K562 (cell line): ENCODE results near the gene PIKFYVE. TPM values are rescaled to one million over a fixed set of nuclear protein-coding genes. Genes with fewer than 3 reads are reported as not detected.

Experiments used
- ATAC-seq: fragments of 200-7000 bp; cut with Tn5 transposase; 3 replicates; pipeline ENCODE4 v1.9.1; 2020; ENCODE audit warnings: moderate library complexity
- BruUV-seq: library from RNA; stranded (reverse); fragments of 400-500 nt; replicated peaks from 2 replicates; lab custom pipeline; 2021; lab: Mats Ljungman, UMichigan
- CTCF ChIA-PET: fragments of 300-600 bp; formaldehyde crosslinking; extraction: SDS; loops from one replicate; lab custom pipeline; 2021; ENCODE audit warnings: low intra/inter-chr PET ratio; lab: Yijun Ruan, JAX
- POLR2A ChIA-PET: fragments of 300-600, 350-650 bp; sonication (Branson Sonifier 250); formaldehyde crosslinking; extraction: SDS; loops from one replicate; lab custom pipeline; 2021; ENCODE audit warnings: antibody characterized with exemption, inconsistent platforms; lab: Yijun Ruan, JAX
- DNase-seq, 4 experiments: peaks; one replicate each; pipeline versions ENCODE4 v3.0.0 to v3.0.0-alpha.2; 2011 to 2018; ENCODE audit warnings: low spot score in 3 of 4, mixed read lengths in 3 of 4; ENCODE audit errors: extremely low read depth in 1 of 4
- FAIRE-seq: peaks from 2 replicates; lab custom pipeline; 2011; peaks lifted over from hg19 to GRCh38; lab: Jason Lieb, UNC
- H2AFZ ChIP-seq: 2 replicates; pipeline ENCODE4 v1.6.0; 2011; ENCODE audit warnings: low read depth, low read length, control low read depth, inconsistent platforms
- H3K27ac ChIP-seq: fragments of 200-600 bp; 3 replicates; pipeline ENCODE4 v1.8.0; 2011; ENCODE audit warnings: low read depth, mild to moderate bottlenecking, control low read depth, inconsistent platforms, low read length, moderate library complexity, mixed read lengths; ENCODE audit errors: extremely low read depth
- H3K27me3 ChIP-seq, 2 experiments: fragments of 300-600 bp in 1 of 2; 2 replicates in 1 of 2; 3 replicates in 1 of 2; pipeline versions ENCODE4 v1.6.0 to v1.8.0; 2011; ENCODE audit warnings: inconsistent platforms in 2 of 2, low read length in 2 of 2, mild to moderate bottlenecking in 1 of 2, mixed read lengths in 1 of 2, moderate library complexity in 1 of 2; ENCODE audit not compliant: control insufficient read depth in 2 of 2, insufficient read depth in 2 of 2
- H3K36me3 ChIP-seq: fragments of 300-600 bp; 3 replicates; pipeline ENCODE4 v1.8.0; 2011; ENCODE audit warnings: mild to moderate bottlenecking, low read length, inconsistent platforms; ENCODE audit not compliant: control insufficient read depth, insufficient read depth
- H3K4me1 ChIP-seq, 2 experiments: fragments of 200-600 bp in 1 of 2; replicated peaks in 1 of 2; 2 replicates in 1 of 2; 3 replicates in 1 of 2; pipeline versions ENCODE4 v1.5.1 to v1.8.0; 2011; ENCODE audit warnings: inconsistent platforms in 2 of 2, low read length in 2 of 2, mild to moderate bottlenecking in 1 of 2, mixed read lengths in 1 of 2, moderate library complexity in 1 of 2; ENCODE audit not compliant: control insufficient read depth in 2 of 2, insufficient read depth in 2 of 2
- H3K4me2 ChIP-seq: 2 replicates; pipeline ENCODE4 v1.6.1; 2011; ENCODE audit warnings: low read length, control low read depth, inconsistent platforms, mixed read lengths; ENCODE audit not compliant: insufficient read depth
- H3K4me3 ChIP-seq: fragments of 200-600 bp; sonication (generic), shearing (Covaris generic); 2 replicates; pipeline ENCODE4 v1.5.1; 2016; ENCODE audit warnings: control low read depth, inconsistent platforms
- H3K79me2 ChIP-seq: fragments of 200-600 bp; 3 replicates; pipeline ENCODE4 v1.8.0; 2011; ENCODE audit warnings: low read length, inconsistent platforms; ENCODE audit not compliant: control insufficient read depth, insufficient read depth
- H3K9ac ChIP-seq, 2 experiments: 2 replicates each; pipeline versions ENCODE4 v1.6.0 to v1.6.1; 2011; ENCODE audit warnings: low read depth in 2 of 2, low read length in 2 of 2, control low read depth in 1 of 2, inconsistent platforms in 1 of 2, mild to moderate bottlenecking in 1 of 2, mixed read lengths in 1 of 2; ENCODE audit not compliant: insufficient read depth in 1 of 2
- H3K9me1 ChIP-seq: one replicate; pipeline ENCODE4 v1.6.0; 2011; ENCODE audit warnings: inconsistent platforms, mild to moderate bottlenecking, low read length, moderate library complexity; ENCODE audit not compliant: control insufficient read depth, insufficient read depth
- H3K9me3 ChIP-seq: replicated peaks from 2 replicates; pipeline ENCODE4 v1.5.1; 2011; ENCODE audit warnings: low read depth, low read length, inconsistent platforms; ENCODE audit not compliant: control insufficient read depth, insufficient read depth
- H4K20me1 ChIP-seq: replicated peaks from 2 replicates; pipeline ENCODE4 v1.6.1; 2011; ENCODE audit warnings: low read length, inconsistent platforms, mixed read lengths; ENCODE audit not compliant: control insufficient read depth, insufficient read depth
- FOXP1 ChIP-seq: sonication (generic); formaldehyde crosslinking; IDR thresholded peaks from 2 replicates; pipeline ENCODE4 v1.8.0; 2022; ENCODE audit warnings: mild to moderate bottlenecking, missing genetic modification reagents
- ZFX ChIP-seq: sonication (generic); formaldehyde crosslinking; IDR thresholded peaks from 2 replicates; pipeline ENCODE4 v1.8.0; 2022; ENCODE audit warnings: mild to moderate bottlenecking, missing genetic modification reagents, moderate library complexity
- WGBS: fragments of 100-300 bp; shearing (Covaris generic); methylation state at CpG from one replicate; pipeline ENCODE4 v1.1.6; 2016; ENCODE audit warnings: low coverage, mixed read lengths; ENCODE audit not compliant: insufficient coverage; ENCODE audit errors: missing lambda C conversion rate; 5-methylcytosine and 5-hydroxymethylcytosine counted together
- in situ Hi-C: fragments of 300-500 bp; cut with MboI; formaldehyde crosslinking; loops from 4 replicates; pipeline ENCODE4 v1.15.0; 2018; ENCODE audit warnings: inconsistent platforms, mixed read lengths
- intact Hi-C: fragments of 100-400 bp; cut with micrococcal nuclease; formaldehyde crosslinking; loops from 2 replicates; pipeline ENCODE4 v1.14.2; 2022
- polyA plus RNA-seq, 8 experiments: library from polyadenylated mRNA; depleted of rRNA in 4 of 8; stranded (reverse) in 5 of 8; unstranded in 3 of 8; fragments of >200 nt; fragmentation: Nextera tagmentation in 2 of 8; fragmentation: Illumina TruSeq in 1 of 8; extraction: Ambion mirVana in 2 of 8; extraction: Trizol in 1 of 8; gene quantifications; 2 replicates each; pipeline versions ENCODE4 v1.2.1 to v1.2.3, GENCODE V29; 2011 to 2014; ENCODE audit warnings: inconsistent platforms in 1 of 8, missing spikeins in 1 of 8
- total RNA-seq, 7 experiments: library from RNA; depleted of rRNA in 6 of 7; stranded (reverse); fragments of >200 nt in 6 of 7; fragmentation: Illumina TruSeq in 2 of 7; extraction: Trizol in 2 of 7; gene quantifications; 2 replicates each; pipeline versions ENCODE4 v1.2.1 to v1.2.3, GENCODE V29; 2011 to 2021; ENCODE audit warnings: low replicate concordance in 1 of 7
- TF ChIP-seq, protein P1 (sequence below): fragments of 450-650 bp; conservative IDR thresholded peaks from 2 replicates; pipeline ENCODE4 v1.6.1; 2016; ENCODE audit warnings: missing genetic modification characterization, low read depth, mild to moderate bottlenecking, control low read depth, missing compliant biosample characterization

The PIKFYVE gene
- total and polyA plus RNA-seq, 9 of the 15 experiments (the other 6 are each of a cell fraction or from before 2014, with no cell fraction given), result 3.6 to 25.6 (median 16.7) TPM

GRCh38 chr2:208235860-208236259, 30.2 kb upstream of the PIKFYVE start:
- Histone ChIP-seq H3K9ac (no peak overlapping the region), H3K27me3 (no peaks in the 10 kb centered on the region), H3K4me1 (no peaks in the 10 kb centered on the region; a peak in 1 of 5 replicates), H3K4me3 (no peak overlapping the region), H4K20me1 (no peaks in the 10 kb centered on the region), H3K79me2 (no peaks in the 10 kb centered on the region), H2AFZ (no peak overlapping the region), H3K36me3 (peaks cover 35% of the 10 kb centered on the region; the same call in 2 of the 3 replicates), H3K27ac (no peak overlapping the region), H3K4me2 (no peak overlapping the region), H3K9me1 (no peaks in the 10 kb centered on the region), H3K9me3 (no peaks in the 10 kb centered on the region)
- FAIRE-seq, result no peak
- no peak for ATAC-seq
- no peak for DNase-seq
- intact Hi-C loops, result no loop called here
- POLR2A ChIA-PET, result interaction anchor here (0.7 kb wide), 1 partner anchor 21 kb away, joined by 3 read pairs; no protein-coding TSS in a partner anchor
- in situ Hi-C loops, result no loop called here
- CTCF ChIA-PET, result no interaction called here
- TF ChIP-seq, protein P1, sequence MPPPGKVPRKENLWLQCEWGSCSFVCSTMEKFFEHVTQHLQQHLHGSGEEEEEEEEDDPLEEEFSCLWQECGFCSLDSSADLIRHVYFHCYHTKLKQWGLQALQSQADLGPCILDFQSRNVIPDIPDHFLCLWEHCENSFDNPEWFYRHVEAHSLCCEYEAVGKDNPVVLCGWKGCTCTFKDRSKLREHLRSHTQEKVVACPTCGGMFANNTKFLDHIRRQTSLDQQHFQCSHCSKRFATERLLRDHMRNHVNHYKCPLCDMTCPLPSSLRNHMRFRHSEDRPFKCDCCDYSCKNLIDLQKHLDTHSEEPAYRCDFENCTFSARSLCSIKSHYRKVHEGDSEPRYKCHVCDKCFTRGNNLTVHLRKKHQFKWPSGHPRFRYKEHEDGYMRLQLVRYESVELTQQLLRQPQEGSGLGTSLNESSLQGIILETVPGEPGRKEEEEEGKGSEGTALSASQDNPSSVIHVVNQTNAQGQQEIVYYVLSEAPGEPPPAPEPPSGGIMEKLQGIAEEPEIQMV (tag), result peak; percentile 92
- TF ChIP-seq FOXP1 (CRISPR knock-in tag) (no peak), ZFX (CRISPR knock-in tag) (no peak)
- no TSS peak for BruUV-seq
- 95% methylated on average over 2 of the region's 2 CpGs for WGBS
